Naive thymus-derived CD4-positive, alpha-beta T cell (primary cell): ENCODE results near the gene SLC17A5. TPM values are rescaled to one million over a fixed set of nuclear protein-coding genes. Genes with fewer than 3 reads are reported as not detected.

Experiments
- ATAC-seq: fragments of 150-1000 bp; cut with Tn5 transposase; 2 replicates; pipeline ENCODE4 v1.10.0; 2021; ENCODE audit warnings: mild to moderate bottlenecking, moderate library complexity
- CTCF ChIA-PET: fragments of 350-600 bp; sonication (Branson Sonifier 250); formaldehyde crosslinking; loops from one replicate; lab custom pipeline; 2021; ENCODE audit warnings: antibody characterized with exemption; lab: Charles Lee
- POLR2A ChIA-PET: fragments of 350-600 bp; sonication (Branson Sonifier 250); formaldehyde crosslinking; loops from one replicate; lab custom pipeline; 2021; ENCODE audit warnings: antibody characterized with exemption, inconsistent platforms; lab: Charles Lee
- DNase-seq, 9 donors: peaks; one replicate each; pipeline versions ENCODE4 v3.0.0 to v3.0.0-alpha.2; 2020 to 2022; ENCODE audit warnings: mixed read lengths in 1 of 9
- H3K27ac ChIP-seq: one replicate; pipeline ENCODE4 v1.7.0; 2013; ENCODE audit warnings: mild to moderate bottlenecking, low read depth, low read length, moderate library complexity
- H3K27me3 ChIP-seq, 2 donors: one replicate each; pipeline ENCODE4 v1.7.0; 2013; ENCODE audit warnings: low read length in 2 of 2, mild to moderate bottlenecking in 2 of 2, moderate library complexity in 2 of 2; ENCODE audit not compliant: control insufficient read depth in 2 of 2, insufficient read depth in 2 of 2
- H3K36me3 ChIP-seq, 3 experiments: 1 replicate in 2 of 3; 2 replicates in 1 of 3; pipeline ENCODE4 v1.7.0; 2013; ENCODE audit warnings: low read length in 3 of 3, mild to moderate bottlenecking in 3 of 3, moderate library complexity in 1 of 3; ENCODE audit not compliant: insufficient read depth in 3 of 3, control insufficient read depth in 2 of 3
- H3K4me1 ChIP-seq, 2 donors: one replicate each; pipeline ENCODE4 v1.7.0; 2013; ENCODE audit warnings: low read length in 2 of 2, mild to moderate bottlenecking in 2 of 2, moderate library complexity in 1 of 2; ENCODE audit not compliant: control insufficient read depth in 2 of 2, insufficient read depth in 2 of 2
- H3K4me3 ChIP-seq: 2 replicates; pipeline ENCODE4 v1.7.0; 2013; ENCODE audit warnings: mild to moderate bottlenecking, low read length
- H3K9me3 ChIP-seq, 3 experiments: 1 replicate in 2 of 3; 2 replicates in 1 of 3; pipeline ENCODE4 v1.7.0; 2013; ENCODE audit warnings: low read length in 3 of 3; ENCODE audit not compliant: control insufficient read depth in 2 of 3
- H3K27ac Mint-ChIP-seq, 9 donors: one replicate each; pipeline ENCODE4 v1.8.0; 2020 to 2022; ENCODE audit warnings: mixed read lengths in 9 of 9, mild to moderate bottlenecking in 8 of 9, moderate library complexity in 5 of 9, inconsistent platforms in 2 of 9
- H3K27me3 Mint-ChIP-seq, 5 donors: one replicate each; pipeline ENCODE4 v1.8.0; 2021 to 2022; ENCODE audit warnings: mixed read lengths in 5 of 5, mild to moderate bottlenecking in 1 of 5
- H3K36me3 Mint-ChIP-seq, 5 donors: one replicate each; pipeline ENCODE4 v1.8.0; 2020 to 2022; ENCODE audit warnings: mixed read lengths in 5 of 5, mild to moderate bottlenecking in 3 of 5, inconsistent platforms in 1 of 5
- H3K4me1 Mint-ChIP-seq, 7 donors: one replicate each; pipeline ENCODE4 v1.8.0; 2020 to 2022; ENCODE audit warnings: mixed read lengths in 7 of 7, mild to moderate bottlenecking in 3 of 7, inconsistent platforms in 1 of 7
- H3K4me3 Mint-ChIP-seq, 10 donors: one replicate each; pipeline ENCODE4 v1.8.0; 2020 to 2022; ENCODE audit warnings: mild to moderate bottlenecking in 10 of 10, mixed read lengths in 10 of 10, moderate library complexity in 6 of 10, inconsistent platforms in 2 of 10
- H3K9me3 Mint-ChIP-seq, 11 donors: one replicate each; pipeline ENCODE4 v1.8.0; 2020 to 2022; ENCODE audit warnings: mixed read lengths in 11 of 11, mild to moderate bottlenecking in 4 of 11, inconsistent platforms in 1 of 11, moderate library complexity in 1 of 11
- intact Hi-C, 2 donors: fragments of 100-400 bp; cut with micrococcal nuclease; formaldehyde crosslinking; loops; one replicate each; pipeline ENCODE4 v1.15.1; 2023
- polyA plus RNA-seq, 2 donors: library from polyadenylated mRNA; unstranded; fragments of 300-500 nt; fragmentation: Illumina TruSeq; gene quantifications; one replicate each; pipeline ENCODE4 v1.2.3, GENCODE V29; 2021
- total RNA-seq, 6 experiments: library from RNA in 5 of 6; stranded (reverse) in 5 of 6; gene quantifications; 1 replicate in 5 of 6; 2 replicates in 1 of 6; pipeline ENCODE4 v1.2.3 and lab custom pipeline; 2021 to 2026

SLC17A5 gene
- total and polyA plus RNA-seq, 7 experiments from 2014 or later = 6.0 to 13.8 (median 8.6) TPM

- H3K27ac ChIP-seq = no peak overlapping the region
- POLR2A ChIA-PET = interaction anchor here (0.9 to 1.5 kb wide), 3 partner anchors 9 to 183 kb away, joined by 3 to 5 read pairs (median 3); partner anchors contain the start of gene MTO1
- peaks cover 3 to 23% (median 5%) of the 10 kb centered on the region in 3 experiments for H3K36me3 ChIP-seq
- no peak for ATAC-seq
- H3K9me3 Mint-ChIP-seq = no peaks in the 10 kb centered on the region
- H3K4me3 Mint-ChIP-seq = no peak overlapping the region
- H3K4me3 ChIP-seq = no peak overlapping the region
- CTCF ChIA-PET = interaction anchor here (1.2 kb wide), 1 partner anchor 131 kb away, joined by 3 read pairs; no protein-coding TSS in a partner anchor
- no peaks in the 10 kb centered on the region for H3K27me3 Mint-ChIP-seq
- H3K4me1 ChIP-seq = no peaks in the 10 kb centered on the region
- no peak for DNase-seq
- H3K27me3 ChIP-seq = no peaks in the 10 kb centered on the region
- no peak overlapping the region for H3K27ac Mint-ChIP-seq
- H3K9me3 ChIP-seq = no peaks in the 10 kb centered on the region
- intact Hi-C loops = no loop called here
- peaks cover 0 to 38% (median 12%) of the 10 kb centered on the region in 5 donors for H3K36me3 Mint-ChIP-seq
- H3K4me1 Mint-ChIP-seq = peaks cover 8 to 27% (median 13%) of the 10 kb centered on the region in 7 donors
These were observed 9.8 kb downstream of the SLC17A5 start for GRCh38 chr6:73644030-73644429.

GRCh38 chr6:73642530-73642929 is 11.3 kb downstream of the SLC17A5 start:
- Histone ChIP-seq H3K4me1 (no peaks in the 10 kb centered on the region), H3K4me3 (no peak overlapping the region), H3K27ac (no peak overlapping the region), H3K36me3 (peaks cover 3 to 26% (median 5%) of the 10 kb centered on the region in 3 experiments), H3K9me3 (no peaks in the 10 kb centered on the region), H3K27me3 (no peaks in the 10 kb centered on the region)
- Mint-ChIP-seq H3K4me1 (peaks cover 8 to 23% (median 13%) of the 10 kb centered on the region in 7 donors), H3K36me3 (peaks cover 5 to 40% (median 12%) of the 10 kb centered on the region in 5 donors), H3K27ac (no peak overlapping the region), H3K4me3 (no peak overlapping the region), H3K9me3 (no peaks in the 10 kb centered on the region), H3K27me3 (no peaks in the 10 kb centered on the region)
- CTCF ChIA-PET = interaction anchor here (0.7 to 1.7 kb wide), 4 partner anchors 10 to 127 kb away, joined by 3 to 6 read pairs (median 4); no protein-coding TSS in a partner anchor
- no peak for DNase-seq
- POLR2A ChIA-PET = interaction anchor here (1.0 kb wide), 1 partner anchor 10 kb away, joined by 6 read pairs; no protein-coding TSS in a partner anchor
- intact Hi-C loops = no loop called here
- no peak for ATAC-seq

GRCh38 chr6:73640179-73640750 is 13.5 kb downstream of the SLC17A5 start:
- peaks cover 6 to 45% (median 9%) of the 10 kb centered on the region in 5 donors for H3K36me3 Mint-ChIP-seq
- ChIA-PET POLR2A (no interaction called here), CTCF (no interaction called here)

GRCh38 chr6:73639040-73639439 is 14.8 kb downstream of the SLC17A5 start:
- no peaks in the 10 kb centered on the region for H3K27me3 Mint-ChIP-seq
- DNase-seq (no peak), ATAC-seq (no peak)
- no peaks in the 10 kb centered on the region for H3K27me3 ChIP-seq
- no peak overlapping the region for H3K27ac Mint-ChIP-seq
- no peak overlapping the region for H3K27ac ChIP-seq
- H3K4me3 ChIP-seq = no peak overlapping the region
- intact Hi-C loops = no loop called here
- ChIA-PET POLR2A (interaction anchor here (0.7 to 1.1 kb wide), 2 partner anchors 14 to 54 kb away, joined by 3 read pairs; no protein-coding TSS in a partner anchor), CTCF (interaction anchor here (1.0 kb wide), 1 partner anchor 14 kb away, joined by 4 read pairs; no protein-coding TSS in a partner anchor)
- peaks cover 3 to 42% (median 12%) of the 10 kb centered on the region in 3 experiments for H3K36me3 ChIP-seq
- peaks cover 0 to 2% (median 0%) of the 10 kb centered on the region in 7 donors for H3K4me1 Mint-ChIP-seq
- peaks cover 6 to 45% (median 9%) of the 10 kb centered on the region in 5 donors for H3K36me3 Mint-ChIP-seq
- no peaks in the 10 kb centered on the region for H3K9me3 Mint-ChIP-seq
- H3K9me3 ChIP-seq = no peaks in the 10 kb centered on the region
- H3K4me3 Mint-ChIP-seq = no peak overlapping the region
- H3K4me1 ChIP-seq = no peaks in the 10 kb centered on the region

More at GRCh38 chr6:73640179-73640750, 13.5 kb downstream of the SLC17A5 start:
- H3K4me3 ChIP-seq = no peak overlapping the region
- no peaks in the 10 kb centered on the region for H3K27me3 ChIP-seq
- H3K4me1 ChIP-seq = no peaks in the 10 kb centered on the region
- DNase-seq = no peak
- Mint-ChIP-seq H3K4me1 (peaks cover 3 to 7% (median 6%) of the 10 kb centered on the region in 7 donors), H3K4me3 (no peak overlapping the region), H3K27ac (peak overlapping the region in 1 of 9 donors; percentile 70), H3K27me3 (no peaks in the 10 kb centered on the region), H3K9me3 (no peaks in the 10 kb centered on the region)
- peaks cover 3 to 36% (median 12%) of the 10 kb centered on the region in 3 experiments for H3K36me3 ChIP-seq
- H3K9me3 ChIP-seq = no peaks in the 10 kb centered on the region
- intact Hi-C loops = no loop called here
- H3K27ac ChIP-seq = no peak overlapping the region
- ATAC-seq = no peak

- Histone ChIP-seq H3K4me3 (no peak overlapping the region), H3K27me3 (no peaks in the 10 kb centered on the region), H3K36me3 (peaks cover 3 to 45% (median 12%) of the 10 kb centered on the region in 3 experiments), H3K27ac (no peak overlapping the region), H3K9me3 (no peaks in the 10 kb centered on the region), H3K4me1 (no peaks in the 10 kb centered on the region)
- Mint-ChIP-seq H3K27ac (peak overlapping the region in 1 of 9 donors; percentile 1), H3K4me3 (no peak overlapping the region), H3K27me3 (no peaks in the 10 kb centered on the region), H3K4me1 (peaks cover 0 to 2% (median 0%) of the 10 kb centered on the region in 7 donors), H3K9me3 (no peaks in the 10 kb centered on the region), H3K36me3 (peaks cover 4 to 43% (median 9%) of the 10 kb centered on the region in 5 donors)
- DNase-seq = no peak
- ChIA-PET POLR2A (interaction anchor here (1.1 kb wide), 1 partner anchor 116 kb away, joined by 3 read pairs; no protein-coding TSS in a partner anchor), CTCF (interaction anchor here (0.9 kb wide), 1 partner anchor 113 kb away, joined by 3 read pairs; no protein-coding TSS in a partner anchor)
- intact Hi-C loops = no loop called here
- no peak for ATAC-seq
These were observed 16.4 kb downstream of the SLC17A5 start for GRCh38 chr6:73637404-73637803.

GRCh38 chr6:73636048-73636447 is 17.7 kb downstream of the SLC17A5 start:
- peaks cover 10 to 44% (median 16%) of the 10 kb centered on the region in 5 donors for H3K36me3 Mint-ChIP-seq
- peaks cover 0 to 5% (median 0%) of the 10 kb centered on the region in 7 donors for H3K4me1 Mint-ChIP-seq
- CTCF ChIA-PET = interaction anchor here (0.6 kb wide), 1 partner anchor 163 kb away, joined by 3 read pairs; no protein-coding TSS in a partner anchor
- H3K36me3 ChIP-seq = peaks cover 3 to 47% (median 12%) of the 10 kb centered on the region in 3 experiments
- ATAC-seq = no peak
- H3K4me1 ChIP-seq = no peaks in the 10 kb centered on the region
- H3K27ac Mint-ChIP-seq = no peak overlapping the region
- no peaks in the 10 kb centered on the region for H3K27me3 Mint-ChIP-seq
- H3K27me3 ChIP-seq = no peaks in the 10 kb centered on the region
- H3K9me3 Mint-ChIP-seq = no peaks in the 10 kb centered on the region
- no peak for DNase-seq
- no peak overlapping the region for H3K4me3 Mint-ChIP-seq
- intact Hi-C loops = no loop called here
- H3K4me3 ChIP-seq = no peak overlapping the region
- POLR2A ChIA-PET = no interaction called here
- no peaks in the 10 kb centered on the region for H3K9me3 ChIP-seq
- no peak overlapping the region for H3K27ac ChIP-seq
